Body of pancreas (tissue), 4 donors: ENCODE measurements around the gene BTBD1.

Source experiments
- POLR2A ChIP-seq, 3 donors: fragments of 450-650 bp; IDR thresholded peaks; one replicate each; pipeline ENCODE4 v1.6.1; 2016; ENCODE audit warnings: antibody characterized with exemption in 3 of 3, mild to moderate bottlenecking in 2 of 3
- TF ChIP-seq, protein P1 (sequence below), 7 experiments: fragments of 450-650 bp in 4 of 7; fragments of 200-600 bp in 3 of 7; sonication (generic) in 3 of 7; IDR thresholded peaks; one replicate each; pipeline ENCODE4 v1.5.1; 2016 to 2019; ENCODE audit warnings: antibody characterized with exemption in 7 of 7

DNA sequence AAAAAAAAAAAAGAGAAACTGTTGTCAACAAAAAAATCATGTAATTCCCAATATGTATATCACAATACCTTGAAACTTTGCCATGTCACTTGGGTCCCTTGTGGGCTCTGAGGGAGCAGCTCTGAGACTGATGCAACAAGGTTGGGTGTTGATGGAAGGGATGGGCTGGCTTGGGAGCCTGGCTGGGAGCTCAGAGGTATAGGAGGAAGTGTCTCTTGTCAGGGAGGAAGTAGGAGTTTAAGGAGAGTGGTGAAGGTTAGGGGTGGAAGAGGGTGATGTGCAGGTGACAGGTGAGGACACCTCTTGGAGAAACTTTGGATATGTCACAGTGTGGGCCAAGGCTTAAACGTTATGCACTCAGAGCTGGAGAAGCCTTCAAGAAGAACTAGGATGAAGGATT lies 38.4 kb upstream of the BTBD1 start:
- TF ChIP-seq POLR2A (IDR thresholded peaks at IDR 0.05): no peak
- TF ChIP-seq, protein P1, sequence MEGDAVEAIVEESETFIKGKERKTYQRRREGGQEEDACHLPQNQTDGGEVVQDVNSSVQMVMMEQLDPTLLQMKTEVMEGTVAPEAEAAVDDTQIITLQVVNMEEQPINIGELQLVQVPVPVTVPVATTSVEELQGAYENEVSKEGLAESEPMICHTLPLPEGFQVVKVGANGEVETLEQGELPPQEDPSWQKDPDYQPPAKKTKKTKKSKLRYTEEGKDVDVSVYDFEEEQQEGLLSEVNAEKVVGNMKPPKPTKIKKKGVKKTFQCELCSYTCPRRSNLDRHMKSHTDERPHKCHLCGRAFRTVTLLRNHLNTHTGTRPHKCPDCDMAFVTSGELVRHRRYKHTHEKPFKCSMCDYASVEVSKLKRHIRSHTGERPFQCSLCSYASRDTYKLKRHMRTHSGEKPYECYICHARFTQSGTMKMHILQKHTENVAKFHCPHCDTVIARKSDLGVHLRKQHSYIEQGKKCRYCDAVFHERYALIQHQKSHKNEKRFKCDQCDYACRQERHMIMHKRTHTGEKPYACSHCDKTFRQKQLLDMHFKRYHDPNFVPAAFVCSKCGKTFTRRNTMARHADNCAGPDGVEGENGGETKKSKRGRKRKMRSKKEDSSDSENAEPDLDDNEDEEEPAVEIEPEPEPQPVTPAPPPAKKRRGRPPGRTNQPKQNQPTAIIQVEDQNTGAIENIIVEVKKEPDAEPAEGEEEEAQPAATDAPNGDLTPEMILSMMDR (IDR thresholded peaks at IDR 0.05): no peak
